Fibroblast of skin of back (primary cell): ENCODE results near the gene MTURN.
A peak's percentile ranks its signal among the peaks of the same experiment; 100 is the strongest.
"Not testable (repeated sequence)": the region's sequence is repeated elsewhere in the genome, so short reads cannot be mapped to it uniquely, and the experiment has no call there.

ENCODE experiments used
- DNase-seq: peaks from one replicate; pipeline ENCODE4 v3.0.0-alpha.2; 2013

Gene MTURN

DNA sequence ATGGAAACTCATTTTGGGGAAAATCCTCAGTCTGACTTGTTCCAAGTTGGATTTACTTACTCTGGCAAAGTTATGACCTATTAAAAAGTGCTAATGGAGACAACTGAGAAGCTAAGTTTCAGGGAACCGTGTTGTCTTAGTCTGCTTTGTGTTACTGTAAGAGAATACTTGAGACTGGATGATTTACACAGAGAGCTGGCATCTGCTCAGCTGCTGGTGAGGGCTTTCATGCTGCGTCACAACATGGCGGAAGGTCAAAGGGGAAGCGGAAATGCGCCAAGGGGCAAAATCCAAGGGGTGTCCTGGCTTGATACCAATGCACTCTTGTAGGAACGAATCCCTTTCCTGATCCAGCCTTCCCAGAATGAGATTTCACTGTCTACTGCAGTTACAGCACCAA, 46.4 kb downstream of the MTURN start:
- no peak for DNase-seq

DNA sequence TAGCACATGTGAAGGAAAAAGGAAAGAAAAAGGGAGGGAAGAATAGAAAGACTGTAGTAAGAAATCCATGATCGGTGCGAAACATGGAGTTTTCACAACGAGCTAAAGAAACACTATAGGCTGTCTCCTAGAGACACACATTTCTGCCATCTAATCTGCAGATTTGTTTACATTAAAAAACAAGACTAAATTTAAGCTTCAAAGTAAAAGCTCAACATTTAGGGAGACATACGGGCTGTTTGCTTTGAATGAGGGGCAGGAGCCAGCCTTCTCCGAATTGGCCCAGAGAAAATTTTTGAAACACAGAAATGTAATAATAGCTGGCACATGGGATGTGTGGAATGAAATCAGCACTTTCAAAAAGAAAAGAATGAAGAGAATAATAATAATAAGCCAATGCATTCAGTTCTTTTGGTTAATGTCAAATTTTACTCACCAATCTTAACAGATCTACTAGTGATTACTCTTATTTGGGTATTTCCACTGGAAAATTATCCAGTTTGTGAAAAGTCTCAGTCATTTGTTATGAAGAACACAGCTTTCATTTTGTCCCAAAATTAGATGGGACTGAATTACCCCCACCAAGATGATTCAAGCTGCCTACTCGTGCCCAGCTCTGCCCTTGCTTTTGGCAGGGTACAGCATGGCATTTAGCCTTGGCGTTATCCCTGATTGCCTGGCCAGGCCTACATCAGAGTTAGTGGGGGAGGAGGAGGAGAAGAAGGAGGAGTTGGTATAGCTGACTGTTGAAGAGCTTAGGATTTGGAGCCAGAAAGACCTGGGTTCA, 47.1 kb downstream of the MTURN start:
- no peak for DNase-seq

DNA sequence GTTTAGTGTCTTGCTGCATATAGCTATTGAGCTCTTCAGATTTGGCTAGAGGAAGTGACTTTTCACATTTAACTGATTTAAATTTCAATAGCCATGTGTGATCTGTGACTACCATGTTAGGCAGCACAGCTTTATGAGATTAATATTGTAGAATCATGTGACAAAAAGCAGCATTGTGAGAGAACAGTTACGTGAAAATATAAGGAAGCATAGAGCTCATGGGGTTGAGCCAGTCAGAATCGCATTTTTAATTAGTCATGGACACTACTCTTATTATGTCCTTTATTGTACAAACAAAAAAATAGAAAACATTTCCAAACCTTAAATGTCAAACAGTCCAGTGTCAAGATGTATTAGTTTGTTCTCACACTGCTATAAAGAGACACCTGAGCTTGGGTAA, 48.0 kb downstream of the MTURN start:
- no peak for DNase-seq

DNA sequence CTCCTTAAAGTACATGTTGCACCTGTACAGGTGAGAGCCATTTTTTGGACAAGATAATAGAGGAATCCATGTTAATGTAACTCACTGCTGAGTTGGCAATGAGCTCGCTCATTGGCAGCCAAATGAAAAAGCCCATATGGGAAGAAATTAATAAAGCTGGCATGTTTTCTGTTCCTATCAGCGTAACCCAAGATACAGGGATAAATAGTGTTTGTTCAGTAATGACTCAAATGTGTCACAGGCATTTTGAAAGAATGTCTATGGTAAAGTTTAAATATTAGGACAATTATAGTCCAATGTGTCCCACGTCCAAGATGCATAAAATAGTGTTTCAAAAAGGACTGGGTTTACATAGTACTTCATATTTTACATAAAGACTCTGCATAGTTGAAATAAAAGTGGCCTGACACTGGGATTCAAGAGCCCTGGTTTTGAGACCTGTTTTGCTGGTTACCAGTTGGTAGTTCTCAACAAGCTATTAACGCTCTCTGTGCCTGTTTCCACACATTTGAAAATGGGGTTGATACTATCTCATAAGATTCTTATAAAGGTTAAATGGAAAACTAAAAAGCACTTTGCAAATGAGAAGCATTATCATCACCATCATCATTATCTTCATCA, 49.1 kb downstream of the MTURN start:
- DNase-seq: no peak

DNA sequence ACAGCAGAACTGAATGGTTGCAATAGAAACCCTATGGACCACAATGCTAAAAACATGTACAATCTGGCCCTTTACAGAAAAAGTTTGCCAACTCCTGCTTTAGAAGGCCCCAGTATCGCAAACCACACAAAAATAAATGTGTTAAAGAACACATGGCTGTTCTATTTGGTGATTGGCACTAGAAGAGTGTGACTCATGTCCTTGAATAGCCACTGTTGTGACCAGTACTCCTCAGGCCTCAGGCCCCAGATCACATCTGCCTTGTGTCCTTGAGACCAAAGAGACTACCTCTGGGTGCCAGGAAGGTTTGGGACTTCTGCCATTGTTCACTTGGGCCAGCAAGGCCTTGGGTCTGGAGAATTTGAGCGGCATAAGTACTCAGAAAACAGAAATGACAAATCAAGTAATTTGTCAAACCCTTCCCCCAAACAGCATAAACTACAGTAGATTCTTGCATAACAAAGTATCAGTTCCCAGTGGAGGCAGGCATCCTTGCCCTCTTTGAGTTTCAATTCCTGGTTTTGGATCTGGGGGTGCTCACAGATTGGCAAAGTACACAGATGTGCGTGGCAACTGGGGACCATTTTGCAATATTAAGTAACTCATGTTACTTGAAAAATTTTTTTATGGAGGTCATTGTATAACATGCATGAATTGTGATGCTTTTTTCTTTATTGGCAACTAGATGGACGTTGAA, 50.2 kb downstream of the MTURN start:
- no peak for DNase-seq

DNA sequence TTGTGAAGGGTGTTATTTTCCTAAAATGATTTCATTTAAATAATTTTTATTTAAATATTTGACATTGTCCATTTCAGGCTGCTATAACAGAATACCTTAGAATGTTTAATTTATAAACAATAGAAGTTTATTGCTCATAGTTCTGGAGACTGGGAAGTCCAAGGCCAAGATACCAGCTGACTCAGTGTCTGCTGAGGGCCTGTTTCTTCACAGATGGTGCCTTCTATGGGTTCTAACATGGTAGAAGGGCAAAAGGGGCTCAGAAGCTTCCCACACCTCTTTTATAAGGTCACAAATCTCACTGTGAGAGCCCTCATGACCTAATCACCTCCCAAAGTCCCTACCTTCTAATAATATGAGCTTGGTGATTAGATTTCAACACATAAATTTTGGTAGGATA, 50.7 kb downstream of the MTURN start:
- DNase-seq: no peak

DNA sequence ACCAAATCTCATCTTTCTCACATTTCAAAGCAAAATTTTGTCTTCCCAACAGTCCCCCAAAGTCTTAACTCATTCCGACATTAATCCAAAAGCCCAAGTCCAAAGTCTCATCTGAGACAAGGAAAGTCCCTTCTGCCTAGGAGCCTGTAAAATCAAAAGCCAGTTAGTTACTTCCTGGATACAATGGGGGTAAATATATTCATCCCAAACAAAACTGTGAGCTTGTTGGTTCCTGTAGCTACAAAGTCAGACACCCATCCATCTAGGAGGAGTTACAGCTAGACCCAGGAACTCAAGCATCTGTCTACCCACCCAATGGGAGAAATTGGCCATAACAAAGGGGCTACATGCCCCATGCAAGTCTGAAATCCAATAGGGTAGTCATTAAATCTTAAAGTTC, 51.9 kb downstream of the MTURN start:
- no peak for DNase-seq

DNA sequence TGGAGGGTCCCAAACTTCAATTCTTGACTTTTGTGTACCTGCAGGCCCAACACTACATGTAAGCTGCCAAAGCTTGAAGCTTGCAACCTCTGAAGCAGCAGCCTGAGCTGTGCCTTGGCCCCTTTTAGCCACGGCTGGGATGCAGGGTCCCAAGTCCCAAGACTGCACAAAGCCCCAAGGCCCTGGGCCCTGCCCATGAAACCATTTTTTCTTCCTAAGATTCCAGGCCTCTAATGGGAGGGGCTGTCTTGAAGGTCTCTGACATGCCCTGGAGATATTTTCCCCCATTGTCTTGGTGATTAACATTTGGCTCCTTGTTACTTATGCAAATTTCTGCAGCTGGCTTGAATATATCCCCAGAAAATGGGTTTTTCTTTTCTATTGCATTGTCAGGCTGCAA, 52.7 kb downstream of the MTURN start:
- DNase-seq: no peak

DNA sequence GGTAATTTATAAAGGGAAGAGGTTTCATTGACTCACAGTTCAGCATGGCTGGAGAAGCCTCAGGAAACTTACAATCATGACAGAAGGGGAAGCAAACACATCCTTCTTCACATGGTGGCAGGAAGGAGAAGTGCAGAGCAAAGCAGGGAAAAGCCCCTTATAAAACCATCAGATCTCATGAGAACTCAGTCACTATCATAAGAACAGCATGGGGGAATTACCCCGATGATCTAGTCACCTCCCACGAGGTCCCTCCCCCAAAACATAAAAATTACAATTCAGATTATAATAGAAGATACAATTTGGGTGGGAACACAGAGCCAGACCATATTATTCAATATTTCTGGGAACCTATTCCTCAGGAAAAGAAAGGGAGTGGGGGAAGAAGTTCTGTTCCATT, 53.6 kb downstream of the MTURN start:
- DNase-seq: not testable (repeated sequence)

DNA sequence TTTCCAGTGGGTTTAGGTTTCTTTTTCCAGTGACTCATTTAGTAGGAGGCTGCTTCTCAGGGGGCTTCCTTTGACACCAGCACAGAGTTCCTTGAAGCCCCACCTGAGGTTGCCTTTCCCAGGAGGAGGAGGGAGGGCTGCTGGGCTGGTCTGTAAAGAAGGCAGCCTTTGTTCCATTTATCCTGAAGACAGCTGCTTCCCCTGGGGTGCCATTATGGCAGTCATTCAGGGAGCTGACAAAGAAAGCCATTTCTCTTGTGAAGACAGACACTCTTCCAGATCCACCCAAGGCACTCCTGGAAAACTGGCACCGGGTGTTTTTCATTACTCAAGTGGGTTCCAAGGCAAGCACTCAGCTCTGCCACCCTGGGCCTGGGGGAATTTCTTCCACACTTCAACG, 54.0 kb downstream of the MTURN start:
- DNase-seq: no peak

DNA sequence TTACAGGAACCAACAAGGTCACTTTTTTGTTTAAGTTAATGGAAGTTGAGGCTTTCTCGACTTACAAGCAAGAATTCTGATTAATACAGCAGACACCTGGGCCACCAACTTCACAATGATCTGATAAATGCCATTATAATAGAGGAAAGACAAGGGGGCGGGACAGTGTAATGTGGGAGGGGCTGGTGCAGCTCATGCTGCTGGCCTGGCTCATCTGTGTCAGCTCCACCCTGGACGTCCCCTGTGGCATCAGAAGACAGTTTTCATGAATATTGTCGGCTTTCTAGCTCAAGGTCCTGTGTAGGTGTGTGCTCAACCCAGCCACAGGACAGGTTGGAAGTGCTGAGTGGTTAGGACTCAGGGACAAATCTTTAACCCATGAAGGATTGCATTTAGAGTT, 57.0 kb downstream of the MTURN start:
- DNase-seq: no peak

DNA sequence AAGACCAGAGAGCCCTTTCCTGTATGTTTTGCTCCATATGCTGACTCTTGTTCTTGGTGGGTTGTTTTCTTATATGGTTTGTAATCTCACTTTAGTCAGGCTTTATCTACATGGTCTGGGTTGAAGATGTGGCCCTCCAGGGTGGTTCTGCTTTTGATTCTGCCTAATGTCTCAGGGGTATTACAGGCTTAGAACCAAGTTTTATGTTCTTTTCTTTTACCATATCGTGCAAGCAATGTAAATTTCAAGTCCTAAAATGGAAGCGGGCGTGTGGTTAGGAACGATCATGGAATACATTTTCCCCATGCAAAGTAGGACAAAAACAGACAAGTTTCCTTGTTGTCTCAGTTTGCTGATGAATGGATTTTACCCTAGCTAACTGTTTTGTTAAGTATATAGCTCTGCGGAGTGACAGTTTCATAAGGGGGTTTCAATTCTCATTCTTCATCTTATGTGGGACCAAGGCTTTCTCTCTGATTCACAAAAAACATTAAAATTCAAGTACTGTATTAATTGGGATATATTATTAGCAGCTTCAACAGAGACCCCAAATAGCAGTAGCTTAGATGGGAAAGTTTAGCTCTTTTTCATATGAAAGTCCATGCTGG, 58.7 kb downstream of the MTURN start:
- DNase-seq: no peak

DNA sequence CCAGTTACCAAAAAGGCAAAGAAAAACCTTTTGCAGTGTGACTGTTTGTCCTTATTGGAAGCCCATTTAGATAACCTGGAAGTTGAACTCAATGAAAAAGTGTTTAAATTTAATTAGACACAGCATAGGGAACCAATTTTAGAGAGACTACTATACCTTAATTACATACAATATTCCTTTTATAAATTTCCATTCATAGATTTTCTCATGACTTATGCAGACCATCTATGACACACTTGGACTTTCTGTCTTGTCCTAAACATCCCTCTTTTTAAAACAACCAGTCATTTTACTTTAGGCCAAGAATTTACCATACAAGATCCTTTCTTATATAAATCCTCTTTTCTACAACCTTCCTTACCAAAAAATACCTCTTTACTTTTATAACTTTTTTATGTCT, 61.6 kb downstream of the MTURN start:
- DNase-seq: no peak

DNA sequence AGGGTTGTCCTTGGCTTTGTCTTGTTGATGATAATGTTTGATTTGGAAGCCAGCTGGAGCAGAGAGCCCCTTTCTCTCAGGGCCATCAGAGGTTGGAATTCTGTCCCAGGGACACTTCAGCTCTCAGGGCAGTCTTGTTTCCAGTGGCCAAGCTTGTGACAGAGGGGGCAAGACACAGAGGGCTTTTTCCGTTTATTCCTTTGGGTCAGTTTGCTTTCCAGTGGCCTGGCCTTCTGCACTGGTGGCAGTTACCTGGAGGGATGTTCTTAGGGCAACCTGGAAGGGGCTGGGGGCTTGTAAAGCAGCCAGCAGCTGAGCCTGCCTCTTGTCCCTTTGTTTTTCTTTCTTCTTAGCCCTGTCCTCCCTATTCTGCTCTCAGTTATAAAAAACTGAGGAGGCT, 62.7 kb downstream of the MTURN start:
- no peak for DNase-seq

DNA sequence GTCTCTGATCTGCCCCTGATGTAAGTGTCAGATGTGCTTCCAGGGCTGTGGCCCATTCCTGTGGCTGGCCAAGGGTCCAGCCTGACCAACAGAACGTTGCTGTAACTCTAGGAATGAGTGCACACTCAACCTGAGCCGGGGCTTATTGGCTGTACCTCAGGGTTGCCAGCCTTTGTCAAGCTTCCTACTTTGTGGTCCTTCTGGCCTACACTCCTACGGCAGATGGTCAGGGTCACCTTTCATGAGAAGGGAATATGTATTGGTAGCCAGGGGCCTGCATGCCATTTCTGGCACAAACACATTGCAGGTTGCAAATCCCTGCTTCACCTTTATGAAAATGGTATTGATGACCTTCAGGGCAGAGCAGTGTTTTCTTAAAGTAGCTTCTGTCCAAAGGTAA, 64.5 kb downstream of the MTURN start:
- DNase-seq: no peak

DNA sequence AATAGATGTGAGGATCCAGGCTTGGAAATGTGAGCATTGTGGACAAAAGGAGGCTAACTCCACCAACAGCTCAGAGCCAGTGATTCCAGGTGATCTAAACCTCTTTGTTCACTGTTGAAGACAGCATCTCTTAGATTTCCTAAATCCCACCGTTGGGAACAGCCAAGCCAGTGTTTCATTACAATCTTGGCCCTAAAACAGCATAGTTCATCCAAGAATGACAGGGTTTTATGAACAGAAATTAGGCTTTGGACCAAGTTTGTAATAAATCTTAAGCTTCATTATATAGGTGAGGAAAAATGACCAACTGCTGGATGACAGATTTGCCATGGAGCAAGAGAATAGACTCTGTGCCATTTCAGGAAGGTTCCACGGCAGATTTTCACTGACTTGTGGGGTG, 65.8 kb downstream of the MTURN start:
- no peak for DNase-seq

DNA sequence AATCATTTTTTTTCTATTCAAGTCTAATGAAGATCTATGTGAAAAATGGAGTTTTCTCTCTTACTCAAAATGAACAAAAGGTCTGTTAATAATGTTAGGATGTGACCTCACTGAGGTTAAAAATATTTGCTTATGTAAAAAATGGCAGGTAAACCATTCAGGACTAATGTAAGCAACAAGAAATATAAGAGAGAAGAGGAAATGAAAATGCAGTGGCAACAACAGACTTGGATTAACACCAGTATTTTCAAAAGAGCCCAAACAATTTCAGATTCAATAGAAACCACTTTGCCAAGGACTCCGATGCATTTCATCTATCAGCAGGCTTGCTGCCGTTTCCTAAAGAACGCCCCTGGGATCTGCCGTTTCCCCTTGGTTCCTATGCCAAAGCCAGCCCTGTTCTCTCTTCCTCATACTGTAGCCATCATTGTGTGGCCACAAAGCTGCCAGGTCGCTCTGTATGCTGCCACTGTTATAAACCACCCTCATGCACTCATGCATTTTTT, 66.4 kb downstream of the MTURN start:
- DNase-seq: no peak

DNA sequence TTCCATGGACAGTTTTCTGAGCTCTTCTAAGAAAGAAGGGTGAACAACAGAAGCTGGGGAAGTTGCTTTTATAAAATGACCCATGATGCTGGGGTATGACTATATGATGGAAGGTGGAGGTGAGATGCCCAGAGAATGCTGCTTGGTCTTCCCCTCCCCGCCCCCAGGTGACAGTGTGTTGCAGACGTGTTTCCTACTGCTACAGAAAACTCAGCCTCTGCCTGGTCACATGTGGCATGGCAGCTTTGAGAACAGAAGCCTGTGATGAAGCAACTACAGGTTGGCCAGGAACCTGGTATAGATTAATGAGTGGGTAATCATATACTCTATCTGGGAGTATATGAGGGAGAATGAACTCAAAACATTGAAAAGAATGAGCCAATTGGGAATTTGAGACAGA, 67.1 kb downstream of the MTURN start:
- DNase-seq: no peak

DNA sequence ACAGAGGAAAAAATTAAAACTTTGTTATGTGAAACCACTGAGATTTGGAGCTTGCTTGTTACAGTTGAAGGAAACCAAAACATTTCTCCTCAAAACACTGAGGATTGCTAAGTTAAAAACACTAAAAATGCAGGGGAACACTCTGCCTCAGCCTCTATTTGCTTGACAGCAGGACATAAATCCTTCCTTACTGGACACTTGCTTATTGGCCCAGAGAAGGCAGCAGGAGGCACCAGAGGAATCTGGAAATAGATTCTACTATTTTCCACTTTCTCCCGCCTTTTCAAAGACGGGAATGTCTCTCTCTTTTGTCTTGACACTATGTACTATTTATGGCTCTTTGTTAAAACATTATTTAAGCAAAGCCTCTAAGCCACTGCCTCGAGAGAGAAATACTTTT, 67.9 kb downstream of the MTURN start:
- DNase-seq: no peak

DNA sequence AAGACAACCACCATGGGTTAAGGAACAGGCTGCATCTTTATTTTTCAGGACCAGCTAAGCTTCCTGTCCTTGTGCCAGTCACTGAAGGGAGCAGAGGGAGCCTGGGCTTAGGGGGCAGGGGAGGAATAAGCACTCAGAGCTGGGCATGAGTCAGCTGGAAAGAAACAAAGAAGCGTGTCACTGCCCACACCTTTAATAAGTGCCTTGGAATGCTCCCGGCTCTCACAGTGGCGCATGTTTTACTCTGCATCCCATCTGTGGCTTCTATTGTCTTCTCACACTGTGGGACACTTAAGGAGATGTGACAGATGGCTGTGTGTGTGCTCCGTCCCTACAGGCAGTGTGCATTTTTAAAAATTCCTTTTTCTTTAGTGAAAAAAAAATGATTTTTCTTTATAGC, 71.7 kb downstream of the MTURN start:
- peak; percentile 66 for DNase-seq

DNA sequence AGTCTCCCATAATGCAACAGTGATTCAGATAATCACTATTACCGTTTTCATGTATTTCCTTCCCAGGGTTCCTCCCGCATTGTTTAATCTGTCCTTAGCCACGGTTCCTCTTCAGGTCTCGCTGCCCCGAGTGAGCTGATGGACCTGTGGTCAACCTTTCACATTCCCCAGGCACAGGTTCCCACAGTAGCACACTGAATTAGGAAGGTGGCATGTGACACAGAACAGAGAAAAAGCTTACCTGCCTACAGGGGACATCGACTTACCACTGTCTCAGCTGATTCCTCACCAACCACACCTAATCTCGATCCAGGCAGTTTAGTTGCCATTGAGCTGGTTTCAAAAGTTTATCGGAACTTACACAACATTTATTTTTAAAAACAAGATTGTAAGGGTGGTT, 72.2 kb downstream of the MTURN start:
- no peak for DNase-seq

DNA sequence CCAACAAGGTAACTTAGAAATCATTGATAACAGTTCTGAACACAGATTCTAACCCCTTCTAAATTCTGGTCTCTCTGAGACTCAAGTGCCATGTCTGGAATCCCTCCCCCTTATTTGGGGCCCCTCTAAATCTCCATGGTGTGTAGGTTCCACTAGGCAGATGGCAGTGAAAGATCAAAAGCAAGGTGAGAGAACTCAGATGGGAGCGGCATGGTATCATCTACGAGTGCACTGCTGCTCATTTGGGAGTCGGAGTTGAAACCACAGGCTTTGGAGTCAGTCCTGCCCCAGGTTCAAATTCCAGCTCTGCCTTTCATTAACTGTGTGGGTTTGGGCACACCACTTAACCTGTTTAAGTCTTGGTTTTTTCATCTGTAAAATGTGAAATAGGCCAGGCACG, 72.6 kb downstream of the MTURN start:
- DNase-seq: no peak

DNA sequence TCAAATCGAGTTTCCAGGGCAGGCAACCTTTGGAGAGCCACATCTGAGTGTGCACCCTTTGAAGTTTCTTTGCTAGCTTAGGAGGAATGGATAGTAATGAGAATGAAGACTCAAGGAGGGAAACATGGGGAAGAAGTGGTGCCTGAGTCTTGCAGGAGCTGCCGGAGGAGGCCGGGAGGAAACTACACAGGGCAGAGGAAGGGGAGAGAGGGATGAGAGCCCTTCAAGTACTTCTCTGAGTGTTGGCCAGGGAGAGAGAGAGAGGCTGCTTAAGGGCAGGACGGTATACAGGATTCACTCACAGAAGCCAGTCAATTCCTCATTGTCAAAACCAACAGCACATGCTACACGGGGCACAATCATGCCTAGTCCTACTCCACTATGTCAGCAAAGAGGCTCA, 75.2 kb downstream of the MTURN start:
- no peak for DNase-seq
